ENCODE data around the gene ADGRL3.
"Not testable (repeated sequence)": the region's sequence is repeated elsewhere in the genome, so short reads cannot be mapped to it uniquely, and the experiment has no call there.

The ADGRL3 gene

GRCh38 chr4:61207156-61207555 lies 7.0 kb downstream of the ADGRL3 start:
- not testable (repeated sequence) for DNase-seq

GRCh38 chr4:61210186-61210939 lies 10.2 kb downstream of the ADGRL3 start:
- DNase-seq: no peak

GRCh38 chr4:61211781-61212180 lies 11.7 kb downstream of the ADGRL3 start:
- no peak for DNase-seq

- no peak for DNase-seq
These were observed 12.7 kb downstream of the ADGRL3 start for GRCh38 chr4:61212788-61213187.

- DNase-seq: no peak
These were observed 14.6 kb downstream of the ADGRL3 start for GRCh38 chr4:61214680-61215079.

- DNase-seq: no peak
These were observed 17.1 kb downstream of the ADGRL3 start for GRCh38 chr4:61217222-61217621.

GRCh38 chr4:61220556-61220955 lies 20.4 kb downstream of the ADGRL3 start:
- DNase-seq: no peak

GRCh38 chr4:61223385-61223784 lies 23.3 kb downstream of the ADGRL3 start:
- DNase-seq: no peak

- no peak for DNase-seq
These were observed 24.4 kb downstream of the ADGRL3 start for GRCh38 chr4:61224573-61224972.

- DNase-seq: no peak
These were observed 25.5 kb downstream of the ADGRL3 start for GRCh38 chr4:61225656-61226055.

GRCh38 chr4:61231421-61231820 lies 31.3 kb downstream of the ADGRL3 start:
- no peak for DNase-seq

- no peak for DNase-seq
These were observed 39.1 kb downstream of the ADGRL3 start for GRCh38 chr4:61239250-61239649.

- DNase-seq: no peak
These were observed 43.8 kb downstream of the ADGRL3 start for GRCh38 chr4:61243962-61244361.

GRCh38 chr4:61245069-61245714 lies 45.1 kb downstream of the ADGRL3 start:
- DNase-seq: no peak

GRCh38 chr4:61246034-61246433 lies 45.9 kb downstream of the ADGRL3 start:
- DNase-seq: no peak

GRCh38 chr4:61248705-61249104 lies 48.6 kb downstream of the ADGRL3 start:
- DNase-seq: no peak

GRCh38 chr4:61251129-61251528 lies 51.0 kb downstream of the ADGRL3 start:
- DNase-seq: no peak

- DNase-seq: no peak
These were observed 54.3 kb downstream of the ADGRL3 start for GRCh38 chr4:61254406-61254805.

- no peak for DNase-seq
These were observed 73.1 kb downstream of the ADGRL3 start for GRCh38 chr4:61273233-61273632.

GRCh38 chr4:61274286-61274685 lies 74.2 kb downstream of the ADGRL3 start:
- DNase-seq: no peak

GRCh38 chr4:61275241-61275640 lies 75.1 kb downstream of the ADGRL3 start:
- DNase-seq: no peak

- DNase-seq: no peak
These were observed 75.9 kb downstream of the ADGRL3 start for GRCh38 chr4:61276029-61276428.

- no peak for DNase-seq
These were observed 77.9 kb downstream of the ADGRL3 start for GRCh38 chr4:61277785-61278760.
